HG02798 (cell line): ENCODE results near the gene NUDT8.
"Not testable (repeated sequence)": the region's sequence is repeated elsewhere in the genome, so short reads cannot be mapped to it uniquely, and the experiment has no call there.

Experiments used
- ATAC-seq: cut with Tn5 transposase; IDR thresholded peaks from one replicate; pipeline ENCODE4 v1.9.1; 2021; ENCODE audit warnings: mild to moderate bottlenecking; ENCODE audit not compliant: unreplicated experiment, poor library complexity

Gene NUDT8

GRCh38 chr11:67630228-67630942 is 648 bp upstream of the NUDT8 start:
- peak; percentile 82 for ATAC-seq

GRCh38 chr11:67628710-67629385 is 889 bp downstream of the NUDT8 start:
- ATAC-seq: no peak

GRCh38 chr11:67627812-67628624 is 1.7 kb downstream of the NUDT8 start:
- ATAC-seq: no peak

GRCh38 chr11:67627441-67627811 is 2.3 kb downstream of the NUDT8 start:
- ATAC-seq: no peak

GRCh38 chr11:67626970-67627369 is 2.8 kb downstream of the NUDT8 start:
- ATAC-seq: no peak

- ATAC-seq: not testable (repeated sequence)
Observed at GRCh38 chr11:67626131-67626833, 3.5 kb downstream of the NUDT8 start.

- ATAC-seq: not testable (repeated sequence)
Observed at GRCh38 chr11:67623795-67624194, 5.9 kb downstream of the NUDT8 start.

- ATAC-seq: not testable (repeated sequence)
Observed at GRCh38 chr11:67622905-67623304, 6.8 kb downstream of the NUDT8 start.

GRCh38 chr11:67621928-67622327 is 7.8 kb downstream of the NUDT8 start:
- not testable (repeated sequence) for ATAC-seq

- not testable (repeated sequence) for ATAC-seq
Observed at GRCh38 chr11:67620621-67621020, 9.1 kb downstream of the NUDT8 start.

GRCh38 chr11:67619683-67620618 is 9.8 kb downstream of the NUDT8 start:
- ATAC-seq: not testable (repeated sequence)

- not testable (repeated sequence) for ATAC-seq
Observed at GRCh38 chr11:67618901-67619659, 10.7 kb downstream of the NUDT8 start.

GRCh38 chr11:67617243-67617953 is 12.3 kb downstream of the NUDT8 start:
- no peak for ATAC-seq

- no peak for ATAC-seq
Observed at GRCh38 chr11:67616431-67617242, 13.1 kb downstream of the NUDT8 start.

GRCh38 chr11:67615728-67616430 is 13.9 kb downstream of the NUDT8 start:
- ATAC-seq: no peak
